Mesenchymal stem cell (in vitro differentiated cells and primary cell): ENCODE results near the gene GUCA2A.

Experiments
- DNase-seq: peaks from one replicate; pipeline ENCODE4 v3.0.0-alpha.2; 2013
- H2AFZ ChIP-seq: one replicate; pipeline ENCODE4 v1.6.1; 2013; ENCODE audit warnings: low read depth, mild to moderate bottlenecking, control low read depth, inconsistent platforms, low read length, moderate library complexity
- H2AK5ac ChIP-seq: 2 replicates; pipeline ENCODE4 v1.6.1; 2013; ENCODE audit warnings: low read length, moderate library complexity, mild to moderate bottlenecking, inconsistent platforms; ENCODE audit not compliant: severe bottlenecking
- H2BK120ac ChIP-seq: one replicate; pipeline ENCODE4 v1.6.1; 2013; ENCODE audit warnings: low read depth, mild to moderate bottlenecking, inconsistent platforms, low read length, moderate library complexity
- H2BK12ac ChIP-seq, 2 experiments: one replicate each; pipeline ENCODE4 v1.6.1; 2013; ENCODE audit warnings: inconsistent platforms in 2 of 2, low read length in 2 of 2, mild to moderate bottlenecking in 2 of 2, moderate library complexity in 2 of 2, control low read depth in 1 of 2
- H2BK15ac ChIP-seq: one replicate; pipeline ENCODE4 v1.6.1; 2013; ENCODE audit warnings: mild to moderate bottlenecking, low read depth, inconsistent platforms; ENCODE audit not compliant: poor library complexity, severe bottlenecking
- H2BK5ac ChIP-seq: 2 replicates; pipeline ENCODE4 v1.6.1; 2013; ENCODE audit warnings: low read depth, mild to moderate bottlenecking, low read length, control low read depth, inconsistent platforms; ENCODE audit not compliant: poor library complexity, severe bottlenecking
- H3K14ac ChIP-seq, 2 experiments: one replicate each; pipeline ENCODE4 v1.6.1; 2013; ENCODE audit warnings: inconsistent platforms in 2 of 2, low read length in 2 of 2, control low read depth in 1 of 2, mild to moderate bottlenecking in 1 of 2, moderate library complexity in 1 of 2
- H3K18ac ChIP-seq, 2 experiments: one replicate each; pipeline ENCODE4 v1.6.1; 2013; ENCODE audit warnings: inconsistent platforms in 2 of 2, low read length in 2 of 2, control low read depth in 1 of 2, low read depth in 1 of 2, mild to moderate bottlenecking in 1 of 2
- H3K23ac ChIP-seq, 2 experiments: one replicate each; pipeline ENCODE4 v1.6.1; 2013; ENCODE audit warnings: inconsistent platforms in 2 of 2, low read length in 2 of 2, mild to moderate bottlenecking in 2 of 2, moderate library complexity in 2 of 2, control low read depth in 1 of 2
- H3K27ac ChIP-seq: 2 replicates; pipeline ENCODE4 v1.5.1; 2013; ENCODE audit warnings: mild to moderate bottlenecking, moderate library complexity, low read length, control low read depth, inconsistent platforms; ENCODE audit not compliant: poor library complexity, severe bottlenecking
- H3K27me3 ChIP-seq, 2 experiments: 2 replicates each; pipeline versions ENCODE4 v1.6.1 to v1.7.0; 2013; ENCODE audit warnings: low read length in 2 of 2, mild to moderate bottlenecking in 2 of 2, moderate library complexity in 2 of 2, control low read depth in 1 of 2, inconsistent platforms in 1 of 2; ENCODE audit not compliant: control insufficient read depth in 1 of 2, insufficient read depth in 1 of 2
- H3K36me3 ChIP-seq, 2 experiments: 2 replicates each; pipeline versions ENCODE4 v1.6.1 to v1.7.0; 2013; ENCODE audit warnings: low read length in 2 of 2, control low read depth in 1 of 2, inconsistent platforms in 1 of 2, low read depth in 1 of 2, mild to moderate bottlenecking in 1 of 2; ENCODE audit not compliant: insufficient read depth in 2 of 2, control insufficient read depth in 1 of 2
- H3K4ac ChIP-seq, 2 experiments: one replicate each; pipeline ENCODE4 v1.6.1; 2013; ENCODE audit warnings: inconsistent platforms in 2 of 2, low read length in 2 of 2, mild to moderate bottlenecking in 2 of 2, moderate library complexity in 2 of 2, control low read depth in 1 of 2, low read depth in 1 of 2
- H3K4me1 ChIP-seq: 2 replicates; pipeline ENCODE4 v1.6.1; 2013; ENCODE audit warnings: low read depth, low read length, control low read depth; ENCODE audit not compliant: control insufficient read depth, insufficient read depth
- H3K4me2 ChIP-seq: 2 replicates; pipeline ENCODE4 v1.6.1; 2013; ENCODE audit warnings: low read length, mild to moderate bottlenecking, inconsistent platforms; ENCODE audit not compliant: poor library complexity, severe bottlenecking
- H3K4me3 ChIP-seq, 2 experiments: 2 replicates each; pipeline versions ENCODE4 v1.5.1 to v1.7.0; 2013; ENCODE audit warnings: low read length in 2 of 2, mild to moderate bottlenecking in 2 of 2, control low read depth in 1 of 2, low read depth in 1 of 2; ENCODE audit not compliant: insufficient read depth in 1 of 2
- H3K79me1 ChIP-seq: replicated peaks from 2 replicates; pipeline ENCODE4 v1.6.1; 2013; ENCODE audit warnings: mild to moderate bottlenecking, control low read depth, low read length, inconsistent platforms; ENCODE audit not compliant: poor library complexity, severe bottlenecking
- H3K9ac ChIP-seq: 2 replicates; pipeline ENCODE4 v1.7.0; 2013; ENCODE audit warnings: mild to moderate bottlenecking, low read length, moderate library complexity
- H3K9me3 ChIP-seq: 2 replicates; pipeline ENCODE4 v1.7.0; 2013; ENCODE audit warnings: mild to moderate bottlenecking, low read length; ENCODE audit not compliant: control insufficient read depth
- H4K8ac ChIP-seq: one replicate; pipeline ENCODE4 v1.6.1; 2013; ENCODE audit warnings: inconsistent platforms, mild to moderate bottlenecking, low read length, moderate library complexity
- H4K91ac ChIP-seq: one replicate; pipeline ENCODE4 v1.6.1; 2013; ENCODE audit warnings: mild to moderate bottlenecking, low read length, inconsistent platforms
- WGBS: methylation state at CpG from one replicate; pipeline ENCODE4 v1.1.7; 2013; ENCODE audit warnings: mixed read lengths; 5-methylcytosine and 5-hydroxymethylcytosine counted together

The GUCA2A gene

GRCh38 chr1:42133809-42134526 lies 30.6 kb downstream of the GUCA2A start:
- Histone ChIP-seq H2BK15ac (no peak overlapping the region), H3K27me3 (peaks cover 22 to 39% of the 10 kb centered on the region in 2 experiments), H2BK12ac (no peak overlapping the region), H3K79me1 (no peaks in the 10 kb centered on the region), H3K4me3 (no peak overlapping the region), H3K36me3 (no peaks in the 10 kb centered on the region), H3K14ac (no peak overlapping the region), H4K8ac (no peak overlapping the region), H3K23ac (no peak overlapping the region), H3K27ac (no peak overlapping the region), H3K4me1 (peaks cover 2% of the 10 kb centered on the region), H2BK120ac (no peak overlapping the region), H3K9ac (no peak overlapping the region), H3K18ac (no peak overlapping the region), H4K91ac (no peak overlapping the region), H3K4me2 (no peak overlapping the region), H3K4ac (no peak overlapping the region), H2BK5ac (no peak overlapping the region), H2AK5ac (no peak overlapping the region), H3K9me3 (no peaks in the 10 kb centered on the region), H2AFZ (no peak overlapping the region)
- DNase-seq, result no peak
- WGBS, result 88% methylated on average over 9 of the region's 10 CpGs

DNA sequence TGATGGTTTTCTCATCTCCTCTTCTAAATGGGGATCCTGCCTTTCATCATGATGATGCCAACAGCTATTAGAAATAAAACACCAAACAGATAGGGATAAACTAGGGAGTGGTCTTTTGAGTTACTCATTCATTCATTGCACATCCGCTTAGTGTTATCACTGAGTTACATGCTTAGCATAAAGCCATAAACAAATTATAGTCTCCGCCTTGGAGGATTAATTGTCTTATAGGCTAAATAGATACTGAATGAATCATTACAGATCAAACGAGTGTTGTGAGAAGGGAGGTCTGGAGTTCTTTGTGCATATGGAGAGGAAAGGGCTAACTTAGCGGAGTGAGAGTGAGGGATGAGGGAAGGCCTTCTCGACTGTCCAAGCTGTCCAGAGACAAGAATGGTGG lies 31.2 kb downstream of the GUCA2A start:
- H3K4ac ChIP-seq, result no peak overlapping the region
- 83% methylated on average over 4 of the region's 5 CpGs for WGBS
- H2BK12ac ChIP-seq, result no peak overlapping the region
- DNase-seq, result no peak
- H3K4me2 ChIP-seq, result no peak overlapping the region
- H3K79me1 ChIP-seq, result no peaks in the 10 kb centered on the region
- H3K14ac ChIP-seq, result no peak overlapping the region
- H3K4me3 ChIP-seq, result no peak overlapping the region
- no peak overlapping the region for H2BK15ac ChIP-seq
- no peak overlapping the region for H3K18ac ChIP-seq
- H3K4me1 ChIP-seq, result peaks cover 2% of the 10 kb centered on the region
- no peak overlapping the region for H2BK5ac ChIP-seq
- H3K9ac ChIP-seq, result no peak overlapping the region
- H3K9me3 ChIP-seq, result no peaks in the 10 kb centered on the region
- no peak overlapping the region for H2BK120ac ChIP-seq
- H4K91ac ChIP-seq, result no peak overlapping the region
- H2AFZ ChIP-seq, result no peak overlapping the region
- H4K8ac ChIP-seq, result no peak overlapping the region
- no peak overlapping the region for H3K23ac ChIP-seq
- H2AK5ac ChIP-seq, result no peak overlapping the region
- H3K27me3 ChIP-seq, result peaks cover 26 to 42% of the 10 kb centered on the region in 2 experiments
- no peak overlapping the region for H3K27ac ChIP-seq
- H3K36me3 ChIP-seq, result no peaks in the 10 kb centered on the region

DNA sequence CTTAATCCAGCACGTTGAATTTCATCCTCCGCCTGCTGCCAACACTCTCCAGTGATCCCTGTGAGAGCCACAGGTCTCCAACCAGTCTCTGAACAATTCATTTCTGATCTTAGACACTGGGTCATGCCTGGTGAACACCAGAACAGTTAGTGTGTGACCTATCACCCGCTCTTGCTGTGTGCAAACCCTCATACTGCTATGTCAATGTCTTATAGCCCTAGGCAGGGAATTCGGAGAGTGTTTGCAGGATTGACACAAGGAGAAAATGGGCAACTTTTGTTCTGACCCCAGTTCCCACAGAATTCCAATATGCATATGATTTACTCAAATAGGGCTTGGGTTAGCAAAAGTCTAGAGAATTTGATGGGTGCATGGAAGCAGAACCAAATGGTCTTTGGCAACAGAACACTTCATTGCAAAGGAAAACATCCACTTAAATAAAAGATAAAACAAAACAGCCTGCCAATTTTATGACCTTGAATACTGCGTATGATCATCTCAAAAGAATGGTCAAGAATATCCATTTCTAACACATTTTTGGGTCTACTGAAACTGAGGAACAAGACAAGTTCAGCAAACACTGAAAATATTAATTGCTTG lies 34.4 kb downstream of the GUCA2A start:
- H2AK5ac ChIP-seq, result no peak overlapping the region
- H3K18ac ChIP-seq, result no peak overlapping the region
- 82% methylated on average over 4 of the region's 5 CpGs for WGBS
- no peak overlapping the region for H3K27ac ChIP-seq
- H3K9ac ChIP-seq, result no peak overlapping the region
- no peak overlapping the region for H2BK12ac ChIP-seq
- H3K14ac ChIP-seq, result no peak overlapping the region
- no peak for DNase-seq
- H3K4me3 ChIP-seq, result no peak overlapping the region
- no peak overlapping the region for H2AFZ ChIP-seq
- H4K8ac ChIP-seq, result no peak overlapping the region
- no peak overlapping the region for H3K4ac ChIP-seq
- H3K4me1 ChIP-seq, result no peaks in the 10 kb centered on the region
- no peak overlapping the region for H2BK5ac ChIP-seq
- peaks cover 25 to 29% of the 10 kb centered on the region in 2 experiments for H3K27me3 ChIP-seq
- H4K91ac ChIP-seq, result no peak overlapping the region
- no peak overlapping the region for H3K4me2 ChIP-seq
- no peak overlapping the region for H3K23ac ChIP-seq
- H3K79me1 ChIP-seq, result no peaks in the 10 kb centered on the region
- no peak overlapping the region for H2BK15ac ChIP-seq
- no peaks in the 10 kb centered on the region for H3K36me3 ChIP-seq
- H3K9me3 ChIP-seq, result no peaks in the 10 kb centered on the region
- H2BK120ac ChIP-seq, result no peak overlapping the region

DNA sequence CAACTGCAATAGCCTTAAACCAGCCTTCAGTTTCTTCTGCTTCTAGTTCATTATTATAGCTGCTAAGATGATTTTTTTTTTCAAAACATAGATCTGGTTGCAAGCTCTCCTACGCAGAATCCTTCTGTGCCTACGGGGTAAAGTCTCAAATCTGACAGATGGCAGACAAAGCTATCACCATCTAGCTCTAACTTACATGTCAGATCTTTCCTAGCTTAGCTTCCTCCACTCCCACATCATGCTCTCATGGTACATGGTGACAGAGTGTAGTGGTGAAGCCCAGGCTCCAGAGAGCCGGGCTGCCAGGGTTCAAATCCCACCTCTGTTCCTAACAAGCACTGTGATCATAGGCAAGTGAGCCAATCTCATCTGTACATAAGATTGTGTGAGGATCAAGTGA lies 35.6 kb downstream of the GUCA2A start:
- Histone ChIP-seq H2BK5ac (no peak overlapping the region), H3K27ac (no peak overlapping the region), H3K4me3 (no peak overlapping the region), H2AFZ (no peak overlapping the region), H3K18ac (no peak overlapping the region), H3K79me1 (no peaks in the 10 kb centered on the region), H2BK15ac (no peak overlapping the region), H2BK12ac (no peak overlapping the region), H4K8ac (no peak overlapping the region), H3K23ac (no peak overlapping the region), H3K4me2 (no peak overlapping the region), H3K9me3 (no peaks in the 10 kb centered on the region), H3K9ac (no peak overlapping the region), H3K4ac (no peak overlapping the region), H4K91ac (no peak overlapping the region), H2AK5ac (no peak overlapping the region), H3K4me1 (no peaks in the 10 kb centered on the region), H3K36me3 (no peaks in the 10 kb centered on the region), H3K14ac (no peak overlapping the region), H3K27me3 (peaks cover 21 to 27% of the 10 kb centered on the region in 2 experiments), H2BK120ac (no peak overlapping the region)
- 77% methylated on average over 3 of the region's 3 CpGs for WGBS
- no peak for DNase-seq
